ENCODE measurements around the gene RD3L.

RD3L gene

GRCh38 chr14:103897075-103897947 is 45.0 kb downstream of the RD3L start:
- H3K4me3 Mint-ChIP-seq = no peak overlapping the region
- H3K27ac Mint-ChIP-seq = no peak overlapping the region
- no peak for DNase-seq
- peaks cover 14% of the 10 kb centered on the region for H3K4me1 Mint-ChIP-seq
- H3K9me3 Mint-ChIP-seq = peaks cover 7% of the 10 kb centered on the region
- H3K36me3 Mint-ChIP-seq (ENCODE audit: low read depth) = peaks cover 6% of the 10 kb centered on the region
- no peak for TF ChIP-seq CTCF (IDR thresholded peaks at IDR 0.05)
- peaks cover 5% of the 10 kb centered on the region for H3K27me3 Mint-ChIP-seq (ENCODE audit: low read depth, poor library complexity)

- no peak for TF ChIP-seq CTCF (IDR thresholded peaks at IDR 0.05)
- no peak overlapping the region for H3K4me3 Mint-ChIP-seq
- DNase-seq = no peak
- H3K36me3 Mint-ChIP-seq (ENCODE audit: low read depth) = peaks cover 6% of the 10 kb centered on the region
- peaks cover 14% of the 10 kb centered on the region for H3K4me1 Mint-ChIP-seq
- no peak overlapping the region for H3K27ac Mint-ChIP-seq
- H3K27me3 Mint-ChIP-seq (ENCODE audit: low read depth, poor library complexity) = peaks cover 5% of the 10 kb centered on the region
- peaks cover 7% of the 10 kb centered on the region for H3K9me3 Mint-ChIP-seq
Measured at GRCh38 chr14:103896578-103896977, 45.8 kb downstream of the RD3L start.

- Mint-ChIP-seq H3K27me3 (ENCODE audit: low read depth, poor library complexity) (peaks cover 5% of the 10 kb centered on the region), H3K4me1 (peaks cover 10% of the 10 kb centered on the region), H3K4me3 (no peak overlapping the region), H3K9me3 (peaks cover 7% of the 10 kb centered on the region), H3K27ac (no peak overlapping the region), H3K36me3 (ENCODE audit: low read depth) (peaks cover 6% of the 10 kb centered on the region)
- no peak for DNase-seq
- TF ChIP-seq CTCF (IDR thresholded peaks at IDR 0.05) = no peak
Measured at GRCh38 chr14:103894723-103895059, 47.6 kb downstream of the RD3L start.

GRCh38 chr14:103894034-103894722 is 48.2 kb downstream of the RD3L start:
- TF ChIP-seq CTCF (IDR thresholded peaks at IDR 0.05) = no peak
- no peak overlapping the region for H3K4me3 Mint-ChIP-seq
- peaks cover 9% of the 10 kb centered on the region for H3K4me1 Mint-ChIP-seq
- peaks cover 6% of the 10 kb centered on the region for H3K36me3 Mint-ChIP-seq (ENCODE audit: low read depth)
- no peak for DNase-seq
- peaks cover 7% of the 10 kb centered on the region for H3K9me3 Mint-ChIP-seq
- no peak overlapping the region for H3K27ac Mint-ChIP-seq
- peaks cover 5% of the 10 kb centered on the region for H3K27me3 Mint-ChIP-seq (ENCODE audit: low read depth, poor library complexity)

- Mint-ChIP-seq H3K4me3 (no peak overlapping the region), H3K4me1 (peaks cover 4% of the 10 kb centered on the region), H3K27me3 (ENCODE audit: low read depth, poor library complexity) (peaks cover 5% of the 10 kb centered on the region), H3K36me3 (ENCODE audit: low read depth) (peaks cover 6% of the 10 kb centered on the region), H3K27ac (no peak overlapping the region), H3K9me3 (peaks cover 7% of the 10 kb centered on the region)
- DNase-seq = no peak
- TF ChIP-seq CTCF (IDR thresholded peaks at IDR 0.05) = no peak
Measured at GRCh38 chr14:103892247-103892646, 50.1 kb downstream of the RD3L start.
